HG03066 (cell line): ENCODE results near the gene CRELD2.

ENCODE experiments used
- ATAC-seq: cut with Tn5 transposase; IDR thresholded peaks from one replicate; pipeline ENCODE4 v1.9.1; 2021; ENCODE audit warnings: low read depth; ENCODE audit not compliant: unreplicated experiment

Gene CRELD2

GRCh38 chr22:49955581-49956417 is 37.4 kb downstream of the CRELD2 start:
- ATAC-seq = no peak

- ATAC-seq = no peak
Measured at GRCh38 chr22:49956418-49956770, 38.0 kb downstream of the CRELD2 start.

- no peak for ATAC-seq
Measured at GRCh38 chr22:49956914-49957825, 38.7 kb downstream of the CRELD2 start.

GRCh38 chr22:49957826-49958365 is 39.5 kb downstream of the CRELD2 start:
- no peak for ATAC-seq

DNA sequence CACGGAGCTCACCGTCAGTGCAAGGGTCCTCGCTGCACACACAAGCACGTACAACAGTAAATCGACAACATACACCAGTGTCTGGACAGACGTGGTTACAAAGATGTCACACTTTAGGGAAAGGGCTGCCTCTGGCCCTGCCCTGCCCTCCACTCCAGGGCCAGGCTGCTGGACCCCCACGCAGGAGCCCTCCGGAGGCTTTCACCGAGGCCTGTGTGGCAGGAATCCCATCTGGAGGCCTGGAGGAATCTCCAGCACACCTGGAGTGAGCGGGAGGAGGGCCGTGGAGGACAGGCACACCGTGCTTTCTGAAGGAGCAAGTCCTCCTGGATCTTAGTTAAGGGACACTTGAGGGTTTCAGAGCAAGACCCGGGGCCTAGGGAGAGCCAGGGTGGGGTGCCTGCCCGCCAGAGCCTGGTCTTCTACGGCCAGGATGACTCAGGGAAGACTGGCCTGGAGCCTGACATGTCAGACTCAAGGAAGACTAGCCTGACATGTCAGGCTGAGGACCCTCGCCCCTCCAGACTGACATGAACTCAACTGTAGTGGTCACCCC is 40.0 kb downstream of the CRELD2 start:
- no peak for ATAC-seq

- no peak for ATAC-seq
Measured at GRCh38 chr22:49958931-49959781, 40.7 kb downstream of the CRELD2 start.

GRCh38 chr22:49959782-49960158 is 41.3 kb downstream of the CRELD2 start:
- peak; percentile 5 for ATAC-seq

DNA sequence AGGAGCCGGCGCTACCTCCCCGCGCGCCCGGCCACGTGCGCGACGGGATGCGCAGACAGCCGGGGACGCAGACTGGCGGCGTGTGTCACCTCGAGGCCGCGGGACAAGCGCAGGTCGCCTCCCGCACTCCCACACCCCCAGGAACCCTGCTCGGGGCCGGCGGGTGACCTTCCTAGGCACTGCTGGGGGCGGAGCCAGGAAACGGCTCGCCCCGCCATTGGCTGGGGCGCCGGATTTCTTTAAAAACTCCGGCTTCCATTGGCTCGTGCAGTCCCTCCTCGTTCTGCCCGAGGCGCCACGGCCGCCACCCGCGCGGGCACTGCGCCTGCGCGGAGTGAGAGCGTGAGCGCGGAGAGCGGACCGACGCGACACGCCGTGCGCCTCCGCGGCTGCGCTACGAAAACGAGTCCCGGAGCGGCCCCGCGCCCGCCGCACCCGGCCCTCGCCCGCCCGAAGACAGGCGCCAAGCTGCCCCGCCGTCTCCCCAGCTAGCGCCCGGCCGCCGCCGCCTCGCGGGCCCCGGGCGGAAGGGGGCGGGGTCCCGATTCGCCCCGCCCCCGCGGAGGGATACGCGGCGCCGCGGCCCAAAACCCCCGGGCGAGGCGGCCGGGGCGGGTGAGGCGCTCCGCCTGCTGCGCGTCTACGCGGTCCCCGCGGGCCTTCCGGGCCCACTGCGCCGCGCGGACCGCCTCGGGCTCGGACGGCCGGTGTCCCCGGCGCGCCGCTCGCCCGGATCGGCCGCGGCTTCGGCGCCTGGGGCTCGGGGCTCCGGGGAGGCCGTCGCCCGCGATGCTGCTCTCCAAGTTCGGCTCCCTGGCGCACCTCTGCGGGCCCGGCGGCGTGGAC is 41.9 kb downstream of the CRELD2 start, which contains the start of gene PIM3:
TSS of gene PIM3 (plus strand) at position 614 of the 846 bp plus-strand sequence. CDS start at position 790, 176 bp downstream.
- ATAC-seq = peak; percentile 55

GRCh38 chr22:49961005-49961600 is 42.7 kb downstream of the CRELD2 start:
- no peak for ATAC-seq

DNA sequence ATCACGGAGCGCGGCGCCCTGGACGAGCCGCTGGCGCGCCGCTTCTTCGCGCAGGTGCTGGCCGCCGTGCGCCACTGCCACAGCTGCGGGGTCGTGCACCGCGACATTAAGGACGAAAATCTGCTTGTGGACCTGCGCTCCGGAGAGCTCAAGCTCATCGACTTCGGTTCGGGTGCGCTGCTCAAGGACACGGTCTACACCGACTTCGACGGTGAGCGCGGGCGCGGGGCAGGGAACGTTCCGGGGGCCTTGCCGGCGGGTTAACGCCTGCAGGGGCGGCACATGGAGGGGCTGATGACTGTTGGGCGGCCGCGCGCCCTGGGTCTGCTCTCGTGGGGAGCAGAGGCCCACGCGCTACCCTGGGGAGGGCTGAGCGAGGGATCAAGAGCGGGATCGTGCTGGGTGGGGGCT is 43.2 kb downstream of the CRELD2 start:
- no peak for ATAC-seq

DNA sequence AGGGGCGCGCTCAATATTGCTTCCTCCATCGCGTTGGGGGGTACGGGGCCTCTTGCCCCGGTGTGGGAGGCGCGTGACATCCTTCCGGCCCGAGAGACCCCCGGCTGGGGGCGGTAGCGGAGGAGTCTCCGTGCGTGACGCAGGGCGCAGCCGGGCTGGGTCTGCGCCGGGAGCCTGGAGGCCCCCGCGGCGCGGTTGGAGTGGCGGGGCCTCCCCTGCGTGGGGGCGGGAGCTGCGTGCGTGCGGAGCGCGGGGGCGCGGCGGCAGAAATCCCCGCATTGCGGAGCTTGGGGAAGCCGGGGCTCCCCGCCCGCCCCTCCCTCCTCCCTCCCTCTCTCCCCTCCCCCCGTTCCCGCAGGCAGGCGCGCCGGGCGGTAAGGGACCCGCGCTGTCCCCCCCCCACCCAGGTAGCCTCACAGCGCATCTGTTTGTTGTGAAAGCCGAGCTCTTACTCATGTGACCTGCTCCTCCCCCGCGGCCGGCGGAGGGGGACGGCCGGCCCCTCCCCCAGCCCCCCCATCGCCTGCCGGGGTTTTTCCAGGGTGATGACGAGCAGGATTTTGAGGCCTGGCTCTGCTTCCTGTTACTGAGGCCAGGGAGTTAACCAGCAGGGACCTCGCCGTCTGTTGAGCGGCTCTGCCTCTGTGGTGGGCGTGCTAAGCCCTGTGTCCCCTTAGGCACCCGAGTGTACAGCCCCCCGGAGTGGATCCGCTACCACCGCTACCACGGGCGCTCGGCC is 43.7 kb downstream of the CRELD2 start:
- no peak for ATAC-seq

DNA sequence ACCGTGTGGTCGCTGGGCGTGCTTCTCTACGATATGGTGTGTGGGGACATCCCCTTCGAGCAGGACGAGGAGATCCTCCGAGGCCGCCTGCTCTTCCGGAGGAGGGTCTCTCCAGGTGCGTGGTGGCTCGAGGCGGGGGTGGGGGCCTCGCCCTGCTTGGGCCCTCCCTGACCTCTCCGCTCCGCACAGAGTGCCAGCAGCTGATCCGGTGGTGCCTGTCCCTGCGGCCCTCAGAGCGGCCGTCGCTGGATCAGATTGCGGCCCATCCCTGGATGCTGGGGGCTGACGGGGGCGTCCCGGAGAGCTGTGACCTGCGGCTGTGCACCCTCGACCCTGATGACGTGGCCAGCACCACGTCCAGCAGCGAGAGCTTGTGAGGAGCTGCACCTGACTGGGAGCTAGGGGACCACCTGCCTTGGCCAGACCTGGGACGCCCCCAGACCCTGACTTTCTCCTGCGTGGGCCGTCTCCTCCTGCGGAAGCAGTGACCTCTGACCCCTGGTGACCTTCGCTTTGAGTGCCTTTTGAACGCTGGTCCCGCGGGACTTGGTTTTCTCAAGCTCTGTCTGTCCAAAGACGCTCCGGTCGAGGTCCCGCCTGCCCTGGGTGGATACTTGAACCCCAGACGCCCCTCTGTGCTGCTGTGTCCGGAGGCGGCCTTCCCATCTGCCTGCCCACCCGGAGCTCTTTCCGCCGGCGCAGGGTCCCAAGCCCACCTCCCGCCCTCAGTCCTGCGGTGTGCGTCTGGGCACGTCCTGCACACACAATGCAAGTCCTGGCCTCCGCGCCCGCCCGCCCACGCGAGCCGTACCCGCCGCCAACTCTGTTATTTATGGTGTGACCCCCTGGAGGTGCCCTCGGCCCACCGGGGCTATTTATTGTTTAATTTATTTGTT is 44.6 kb downstream of the CRELD2 start:
- ATAC-seq = no peak

DNA sequence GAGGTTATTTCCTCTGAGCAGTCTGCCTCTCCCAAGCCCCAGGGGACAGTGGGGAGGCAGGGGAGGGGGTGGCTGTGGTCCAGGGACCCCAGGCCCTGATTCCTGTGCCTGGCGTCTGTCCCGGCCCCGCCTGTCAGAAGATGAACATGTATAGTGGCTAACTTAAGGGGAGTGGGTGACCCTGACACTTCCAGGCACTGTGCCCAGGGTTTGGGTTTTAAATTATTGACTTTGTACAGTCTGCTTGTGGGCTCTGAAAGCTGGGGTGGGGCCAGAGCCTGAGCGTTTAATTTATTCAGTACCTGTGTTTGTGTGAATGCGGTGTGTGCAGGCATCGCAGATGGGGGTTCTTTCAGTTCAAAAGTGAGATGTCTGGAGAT is 45.2 kb downstream of the CRELD2 start:
- ATAC-seq = no peak

DNA sequence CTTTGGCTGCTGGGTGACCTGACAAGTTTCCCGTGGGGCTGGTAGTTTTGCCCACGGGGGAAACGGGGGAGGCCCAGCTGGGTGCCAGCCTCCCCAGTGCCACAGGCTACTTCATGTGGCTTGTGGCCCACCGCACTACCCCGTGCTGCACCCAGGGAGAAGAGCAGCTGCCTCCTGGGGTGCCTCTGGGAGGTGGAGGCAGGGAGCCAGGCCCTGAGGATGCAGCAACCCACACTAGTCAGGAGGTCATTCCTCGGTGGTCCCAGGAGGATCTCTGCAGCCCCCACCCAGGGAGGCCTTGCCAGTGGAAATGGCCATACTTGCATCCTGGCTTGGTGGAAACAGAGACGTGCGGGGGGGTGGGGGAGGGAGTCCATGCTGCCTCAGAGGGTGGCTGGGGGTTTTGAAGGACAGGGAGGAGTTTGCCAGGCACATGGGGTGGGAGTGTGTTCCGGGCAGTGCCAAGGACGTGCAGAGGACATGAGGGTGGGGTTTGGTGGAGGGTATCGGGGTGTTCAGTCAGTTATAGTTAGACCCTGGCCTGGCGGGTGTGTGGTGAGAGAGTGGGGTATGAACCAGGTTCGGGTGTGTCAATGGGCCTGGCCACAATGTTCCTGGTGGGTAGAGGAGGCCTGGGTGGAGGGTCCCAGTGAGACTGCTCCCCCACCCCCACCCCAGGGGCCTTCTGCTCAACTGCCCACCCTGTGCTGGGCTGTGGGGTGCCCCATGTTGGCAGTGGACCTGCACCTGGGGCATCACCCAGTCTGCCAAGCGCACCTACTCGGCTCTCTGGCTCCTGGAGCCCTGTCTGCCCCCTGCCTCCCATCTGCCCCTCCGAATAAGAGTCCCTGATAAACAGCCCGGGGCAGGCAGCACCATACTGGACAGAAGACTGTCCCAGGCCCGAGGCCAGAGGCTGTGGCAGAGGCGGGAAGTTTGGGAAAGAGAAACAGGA is 46.0 kb downstream of the CRELD2 start:
- no peak for ATAC-seq

DNA sequence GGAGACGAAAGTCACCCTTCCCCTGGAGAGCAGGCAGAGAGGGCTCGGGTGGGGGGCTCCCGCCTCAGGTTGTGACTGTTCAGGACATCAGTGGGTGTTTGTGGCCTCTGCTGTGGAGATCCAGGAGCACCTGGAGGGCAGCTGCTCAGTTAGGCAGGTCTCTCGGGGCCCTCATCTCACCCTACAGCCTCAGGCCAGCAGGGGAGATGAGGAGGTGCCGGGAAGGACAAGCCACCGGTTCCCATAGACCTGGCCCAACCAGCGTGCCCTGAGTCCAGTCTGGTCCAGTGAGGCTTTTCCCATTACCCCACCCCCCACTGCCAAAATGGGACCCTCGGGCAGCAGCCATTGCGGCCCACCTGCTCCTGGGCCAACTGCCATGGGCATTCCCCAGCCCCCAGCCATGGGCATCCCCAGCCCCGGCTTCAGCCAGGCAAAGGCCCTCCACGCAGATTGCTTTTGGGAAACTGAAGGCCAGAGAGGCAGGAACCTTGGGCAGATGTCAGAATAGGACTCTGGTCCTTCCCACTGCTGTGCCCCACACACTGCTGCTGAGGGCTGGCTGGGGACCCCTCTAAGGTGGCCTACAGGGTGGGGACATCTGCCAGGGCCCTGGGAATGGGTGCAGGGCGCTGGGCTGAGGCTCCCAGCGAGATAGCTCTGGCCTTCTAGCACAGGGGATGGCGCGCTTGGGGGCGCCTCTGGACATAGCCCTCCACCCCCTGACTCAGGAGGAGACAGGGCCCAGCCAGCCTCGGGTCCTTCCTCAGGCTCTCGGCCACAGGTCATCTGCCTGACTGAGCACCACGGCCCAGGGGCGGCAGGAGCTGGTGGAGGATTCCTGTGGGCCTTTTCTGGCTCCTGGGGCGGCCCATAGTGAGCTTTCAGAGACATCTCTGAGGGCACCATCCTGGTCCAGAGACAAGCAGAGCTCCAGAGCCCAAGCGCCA is 46.9 kb downstream of the CRELD2 start:
- no peak for ATAC-seq
